COLO668 (cell line): ENCODE results near the gene ASF1B.

Experiments
- DNase-seq: peaks from one replicate; lab custom pipeline; 2025; ENCODE audit not compliant: unreplicated experiment; lab: John Stamatoyannopoulos, UW

The ASF1B gene

DNA sequence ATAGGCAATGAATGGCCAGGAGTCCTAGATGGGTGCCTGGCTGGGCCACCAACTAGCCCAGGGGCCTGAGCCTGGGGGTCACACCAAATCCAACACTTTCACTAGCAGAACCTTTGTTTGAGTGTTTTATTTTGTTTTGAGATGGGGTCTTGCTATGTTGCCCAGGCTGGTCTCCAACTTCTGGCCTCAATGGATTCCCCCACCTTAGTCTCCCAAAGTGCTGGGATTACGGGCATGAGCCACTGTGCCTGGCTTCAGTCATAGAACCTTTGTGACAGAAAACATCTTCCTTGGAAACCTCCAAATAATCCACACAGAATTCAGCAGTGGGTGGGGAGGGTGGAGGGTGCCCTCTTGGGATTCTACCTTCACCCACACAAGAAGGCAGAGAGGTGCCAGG is 24.9 kb downstream of the ASF1B start:
- DNase-seq: no peak

- no peak for DNase-seq
Observed at GRCh38 chr19:14110650-14111049, 25.7 kb downstream of the ASF1B start.

GRCh38 chr19:14107581-14108461 is 28.6 kb downstream of the ASF1B start:
- DNase-seq: no peak

- DNase-seq: no peak
Observed at GRCh38 chr19:14106840-14107239, 29.5 kb downstream of the ASF1B start.

DNA sequence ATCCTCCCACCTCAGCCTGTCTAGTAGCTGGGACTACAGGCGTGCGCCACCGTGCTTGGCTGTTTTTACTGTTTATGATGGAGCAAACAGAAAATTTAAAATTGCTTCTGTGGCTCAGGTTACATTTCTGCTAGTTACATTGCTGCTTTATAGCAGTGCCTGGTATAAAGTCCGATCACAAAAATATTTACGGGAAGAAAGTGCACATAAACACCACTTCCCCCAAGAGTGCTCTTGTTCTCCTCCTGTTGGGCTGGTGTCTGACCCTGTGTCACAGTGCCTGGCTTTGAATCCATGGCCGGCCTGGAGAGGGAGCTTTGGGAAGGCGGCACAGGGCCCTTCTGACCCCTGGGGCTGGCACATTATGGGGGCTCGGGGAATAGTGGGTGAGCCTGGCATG is 30.7 kb downstream of the ASF1B start:
- DNase-seq: no peak

GRCh38 chr19:14103310-14103709 is 33.1 kb downstream of the ASF1B start:
- no peak for DNase-seq

DNA sequence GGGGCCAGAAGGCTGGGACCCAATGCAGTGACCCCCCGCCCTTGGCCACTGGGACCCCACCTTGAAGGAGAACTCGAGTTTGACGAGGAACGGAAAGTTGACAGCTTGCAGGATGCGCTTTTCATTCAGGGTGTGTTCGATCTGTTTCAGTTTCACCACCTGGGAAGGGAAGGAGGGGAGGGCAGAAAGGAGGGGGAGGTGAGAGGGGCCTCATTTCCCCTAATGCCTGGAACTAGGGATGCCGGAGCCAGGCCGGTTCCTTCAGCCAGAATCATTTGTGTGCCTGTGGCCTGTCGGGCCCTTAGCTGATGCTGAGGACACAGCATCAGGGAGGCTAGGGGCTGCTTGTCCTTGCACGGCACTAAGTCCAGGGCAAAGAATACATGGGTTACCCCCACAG is 33.6 kb downstream of the ASF1B start:
- no peak for DNase-seq

- no peak for DNase-seq
Observed at GRCh38 chr19:14102102-14102696, 34.2 kb downstream of the ASF1B start.

- no peak for DNase-seq
Observed at GRCh38 chr19:14101003-14101545, 35.3 kb downstream of the ASF1B start.

DNA sequence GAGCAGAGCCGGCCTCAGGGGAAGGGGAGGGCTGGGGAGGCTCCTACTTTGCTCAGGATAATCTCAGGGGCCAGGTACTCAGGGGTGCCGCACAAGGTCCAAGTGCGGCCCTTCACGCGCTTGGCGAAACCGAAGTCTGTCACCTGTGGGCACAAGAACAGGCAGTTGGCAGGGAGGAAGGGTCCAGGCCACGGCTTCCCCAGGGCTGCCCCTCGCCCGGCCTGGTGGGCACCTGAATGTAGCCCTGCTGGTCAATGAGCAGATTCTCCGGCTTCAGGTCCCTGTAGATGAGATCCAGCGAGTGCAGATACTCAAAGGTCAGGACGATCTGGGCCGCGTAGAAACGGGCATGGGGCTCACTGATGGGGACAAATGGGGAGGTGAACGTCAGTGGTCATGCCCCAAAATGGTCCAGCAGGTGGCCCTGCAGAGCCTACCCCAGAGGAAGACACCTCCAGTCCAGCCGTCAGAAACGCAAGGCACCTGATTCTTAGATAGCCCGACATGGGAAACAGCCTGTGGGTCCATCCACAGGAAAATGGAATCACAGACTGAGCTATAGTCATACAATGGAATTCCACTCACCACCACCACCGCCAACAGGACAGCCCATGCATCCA is 38.7 kb downstream of the ASF1B start:
- DNase-seq: no peak

- DNase-seq: no peak
Observed at GRCh38 chr19:14096272-14096992, 40.0 kb downstream of the ASF1B start.

DNA sequence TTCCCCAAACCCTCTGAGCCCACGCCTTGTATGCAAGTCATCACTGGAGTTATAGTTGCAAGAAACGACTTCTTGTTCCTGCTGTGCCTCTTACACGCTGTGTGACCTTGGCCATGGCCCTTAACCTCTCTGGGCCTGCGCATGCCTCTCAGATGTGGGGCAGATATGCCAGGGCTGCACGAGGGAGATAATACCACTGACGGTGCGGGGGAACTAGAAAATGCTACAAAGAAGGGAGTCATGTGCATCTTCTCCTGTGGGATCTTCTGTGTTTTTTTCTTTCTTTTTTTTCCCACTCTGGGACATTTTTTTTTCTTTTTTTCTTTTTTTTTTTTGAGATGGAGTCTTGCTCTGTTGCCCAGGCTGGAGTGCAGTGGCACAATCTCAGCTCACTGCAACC is 41.5 kb downstream of the ASF1B start:
- DNase-seq: no peak

GRCh38 chr19:14093117-14093823 is 43.1 kb downstream of the ASF1B start:
- DNase-seq: no peak

DNA sequence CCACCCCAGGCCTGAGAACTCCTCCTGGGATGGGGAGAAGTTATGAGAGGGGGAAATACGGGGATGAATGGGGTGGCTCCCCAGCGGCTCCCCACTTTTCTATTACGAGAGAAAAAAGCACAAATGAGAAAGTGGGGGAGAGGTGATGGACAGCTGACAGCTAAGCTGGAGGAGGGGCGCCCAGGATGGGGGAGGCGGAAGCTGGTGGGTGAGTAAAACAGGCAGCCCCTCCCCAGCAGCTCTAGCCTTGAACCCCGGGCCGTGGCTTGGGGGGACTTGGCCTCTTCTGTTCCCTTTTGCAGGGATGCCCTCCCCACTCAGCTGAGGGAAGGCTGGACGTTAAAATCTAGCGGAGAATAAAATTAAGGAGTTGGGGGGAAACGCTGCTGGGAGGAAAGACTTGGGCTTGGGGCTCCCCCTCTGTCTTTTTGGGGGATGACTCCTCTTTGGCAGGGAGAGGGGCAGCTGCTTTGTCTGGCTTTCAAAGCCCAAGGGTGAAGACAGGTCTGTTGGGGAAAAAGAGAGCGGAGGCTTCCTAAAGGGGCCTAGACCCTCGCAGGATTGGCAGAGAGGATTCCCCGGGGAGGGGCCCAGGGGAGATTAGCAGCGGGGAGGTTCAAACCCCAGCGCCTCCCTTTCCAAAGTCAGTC is 44.5 kb downstream of the ASF1B start:
- no peak for DNase-seq

DNA sequence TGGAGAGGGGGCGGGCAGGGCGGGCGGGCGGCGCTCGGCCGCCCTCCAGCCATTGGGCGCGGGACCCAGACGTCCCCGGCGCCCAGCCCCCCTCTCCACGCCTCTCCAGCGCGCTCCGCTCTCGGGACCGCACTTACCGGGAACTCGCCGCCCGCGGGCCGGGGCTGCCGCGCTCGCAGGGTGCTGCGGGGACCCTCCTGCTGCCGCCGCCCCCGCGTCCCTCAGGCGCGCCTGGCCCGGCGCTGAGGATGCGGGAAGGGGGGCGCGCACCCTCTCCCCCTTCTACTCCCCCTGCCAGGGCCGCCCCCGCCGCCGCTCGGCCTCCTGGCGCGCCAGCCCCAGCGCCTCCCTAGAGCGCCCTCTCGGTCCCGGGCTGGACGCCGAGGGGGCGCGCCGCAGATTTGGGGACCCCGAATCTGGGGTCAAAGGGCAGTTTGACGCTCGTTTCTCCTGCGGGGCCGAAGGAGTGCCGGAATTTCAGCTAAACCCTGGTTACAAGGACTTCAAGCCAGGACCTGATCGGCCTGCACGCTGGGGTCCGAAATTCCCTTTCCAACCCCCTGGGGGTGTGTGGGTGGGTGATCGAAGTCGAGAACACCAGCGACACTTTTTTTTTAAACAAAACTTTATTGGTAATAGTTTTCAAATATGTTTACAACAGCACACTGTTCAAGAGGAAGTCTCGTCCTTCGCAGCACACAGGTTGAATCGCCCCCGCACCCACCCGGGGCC is 45.1 kb downstream of the ASF1B start:
- DNase-seq: peak; percentile 87

- DNase-seq: peak; percentile 87
Observed at GRCh38 chr19:14090509-14091080, 45.8 kb downstream of the ASF1B start, which contains the start of gene SAMD1. Gene SAMD1 (minus strand): TSS chr19:14090751.

GRCh38 chr19:14089662-14090508 is 46.5 kb downstream of the ASF1B start:
- peak; percentile 75 for DNase-seq

GRCh38 chr19:14089412-14089661 is 47.1 kb downstream of the ASF1B start:
- no peak for DNase-seq
